Stimulated activated CD8-positive, alpha-beta memory T cell treated with anti-CD3 and anti-CD28 coated beads, Interleukin-4, amount 100 ng/mL, for 48 hours (primary cell): ENCODE measurements around the gene CPA1.
A peak's percentile ranks its signal among the peaks of the same experiment; 100 is the strongest.

ENCODE experiments used
- DNase-seq: peaks from one replicate; pipeline ENCODE4 v3.0.0-alpha.2; 2020

Gene CPA1

DNA sequence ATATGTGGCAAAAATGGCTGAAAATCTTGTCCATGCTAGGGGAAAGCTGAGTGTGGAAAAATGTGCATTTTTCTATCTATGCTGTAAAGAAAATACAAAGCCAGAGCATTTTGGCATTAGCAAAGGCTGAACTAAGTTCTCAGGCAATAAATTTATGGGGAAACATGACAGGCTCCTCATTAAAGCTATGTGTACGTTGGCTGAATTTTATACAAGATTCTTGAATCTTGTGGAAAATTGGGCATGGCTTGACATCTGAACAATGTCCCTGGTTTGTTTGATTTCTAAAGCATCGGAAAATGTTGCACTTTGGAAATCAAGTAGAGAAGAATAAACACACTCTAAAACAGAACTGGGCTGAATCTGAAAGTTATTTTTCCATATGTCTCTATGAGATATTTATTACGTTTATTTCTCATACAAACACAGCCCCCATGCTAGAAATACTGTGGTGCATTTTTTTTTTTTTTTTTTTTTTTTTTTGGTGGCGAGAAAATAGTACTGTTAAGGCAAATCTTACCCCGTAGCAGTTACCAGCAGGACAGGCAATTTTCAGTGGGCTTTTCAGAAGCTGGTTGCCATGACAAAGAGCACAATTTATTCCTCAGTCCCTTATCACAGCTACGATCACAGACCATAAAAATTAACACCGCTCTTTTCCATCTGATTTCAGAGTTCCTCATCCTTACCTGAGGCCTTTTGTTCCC lies 16.9 kb downstream of the CPA1 start:
- no peak for DNase-seq

- DNase-seq = no peak
Measured at GRCh38 chr7:130397758-130398073, 17.4 kb downstream of the CPA1 start.

DNA sequence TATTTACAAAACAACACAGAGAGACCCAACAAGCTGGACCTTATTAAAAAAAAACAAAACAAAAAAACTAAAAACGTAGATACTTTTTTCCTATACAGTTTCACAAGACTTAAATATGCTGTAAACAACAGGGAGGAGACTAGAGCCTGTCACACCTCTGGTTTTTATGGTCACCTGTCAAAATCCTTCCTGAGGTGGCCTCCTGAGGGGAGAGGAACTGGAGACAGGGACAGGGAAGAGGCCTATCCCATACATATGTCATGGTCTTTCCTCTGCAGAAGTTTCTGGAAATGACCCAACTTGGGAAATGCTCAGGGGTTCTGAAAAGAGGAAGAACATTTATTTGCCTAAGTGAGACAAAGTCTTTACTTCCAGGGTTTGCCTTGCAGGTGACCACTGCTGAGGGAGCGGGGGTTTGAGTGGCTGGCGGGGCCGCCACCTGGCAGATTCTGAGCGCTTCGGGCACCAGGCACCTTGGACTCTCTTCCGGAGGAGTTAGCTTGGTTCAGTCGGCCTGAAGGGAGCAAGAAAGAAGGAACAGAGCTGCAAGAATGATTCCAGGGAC lies 18.3 kb downstream of the CPA1 start:
- DNase-seq = no peak

GRCh38 chr7:130400120-130400572 lies 19.9 kb downstream of the CPA1 start:
- DNase-seq = no peak

- DNase-seq = no peak
Measured at GRCh38 chr7:130401101-130401500, 20.8 kb downstream of the CPA1 start.

GRCh38 chr7:130401578-130401977 lies 21.3 kb downstream of the CPA1 start:
- DNase-seq = no peak

- DNase-seq = no peak
Measured at GRCh38 chr7:130405003-130405402, 24.7 kb downstream of the CPA1 start.

DNA sequence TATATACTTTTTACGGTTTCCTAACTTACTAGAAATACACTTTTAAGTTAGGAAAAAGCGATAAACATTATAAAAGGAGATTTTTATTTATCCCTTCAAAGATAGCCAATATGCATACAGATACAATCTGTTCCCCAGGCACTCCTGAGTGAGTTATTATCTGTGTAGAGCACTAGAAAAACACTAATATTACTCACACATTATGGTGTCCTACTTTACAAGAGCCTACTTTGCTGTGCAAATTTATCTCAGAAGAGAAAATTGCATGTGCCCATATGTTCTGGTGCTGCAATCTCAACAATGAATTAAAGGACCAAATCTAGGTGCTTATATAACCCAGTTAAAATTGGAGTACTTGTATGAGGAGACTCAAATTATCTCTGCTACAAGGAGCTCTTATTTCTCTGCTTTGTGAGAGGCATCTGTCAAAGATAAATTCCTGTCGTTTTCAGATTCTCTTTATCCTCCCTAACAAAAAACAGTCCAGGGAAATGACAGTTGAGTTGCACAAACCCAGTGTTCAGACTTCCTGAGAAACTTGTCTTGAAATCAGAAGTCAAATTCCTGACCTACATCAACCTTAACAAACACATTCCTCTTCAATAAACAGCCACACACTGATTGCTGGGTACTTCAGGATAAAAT lies 28.9 kb downstream of the CPA1 start:
- no peak for DNase-seq

DNA sequence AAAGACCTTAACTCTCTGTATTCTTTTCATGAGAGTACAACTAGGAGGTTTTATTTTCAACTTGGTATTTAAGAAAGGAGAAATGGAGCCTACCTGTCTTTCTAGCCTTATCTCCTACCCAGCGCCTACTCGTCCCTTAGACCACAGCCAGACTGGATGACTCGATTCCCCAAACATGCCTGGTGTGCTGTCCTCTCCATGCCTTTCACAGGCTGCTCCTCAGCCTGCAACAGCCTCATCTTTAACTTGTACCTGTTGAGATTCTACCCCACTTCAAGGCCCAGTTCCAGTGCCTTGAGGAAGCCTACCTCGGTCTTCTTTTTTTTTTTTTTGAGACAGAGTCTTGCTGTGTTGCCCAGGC lies 29.4 kb downstream of the CPA1 start:
- no peak for DNase-seq

DNA sequence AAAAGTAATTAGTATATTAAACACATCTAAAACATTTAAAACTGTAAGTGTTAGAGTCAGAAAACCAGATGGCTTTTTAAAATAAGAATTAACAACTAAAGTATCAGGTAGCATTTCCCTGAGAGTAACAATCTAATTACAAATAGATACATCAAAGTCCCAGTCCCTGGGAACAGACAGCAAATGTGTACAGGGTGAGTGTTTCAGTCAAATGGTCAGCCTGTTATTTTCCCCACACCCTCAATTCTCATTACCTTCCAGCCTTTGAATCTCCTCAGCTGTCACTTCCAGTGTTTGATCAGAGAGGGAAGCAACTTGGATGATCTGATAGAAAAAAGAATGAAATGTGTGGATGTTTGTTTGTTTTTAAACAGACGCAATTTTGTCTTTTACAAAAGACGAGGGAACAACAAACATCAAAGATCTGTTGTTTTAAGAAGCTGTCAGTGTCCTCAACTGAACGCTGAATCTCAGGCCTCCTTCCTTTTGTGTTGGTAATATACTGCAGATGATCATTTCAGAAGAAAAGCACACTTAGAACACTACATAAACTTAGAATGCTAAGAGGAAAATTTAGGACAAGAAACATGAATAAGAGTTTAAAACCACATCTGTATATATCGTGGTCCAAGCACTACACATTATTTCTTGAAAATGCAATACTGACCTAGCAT lies 30.7 kb downstream of the CPA1 start:
- no peak for DNase-seq

- DNase-seq = no peak
Measured at GRCh38 chr7:130413201-130413600, 32.9 kb downstream of the CPA1 start.

GRCh38 chr7:130415006-130415405 lies 34.7 kb downstream of the CPA1 start:
- no peak for DNase-seq

GRCh38 chr7:130417213-130417612 lies 36.9 kb downstream of the CPA1 start:
- DNase-seq = peak; percentile 50

DNA sequence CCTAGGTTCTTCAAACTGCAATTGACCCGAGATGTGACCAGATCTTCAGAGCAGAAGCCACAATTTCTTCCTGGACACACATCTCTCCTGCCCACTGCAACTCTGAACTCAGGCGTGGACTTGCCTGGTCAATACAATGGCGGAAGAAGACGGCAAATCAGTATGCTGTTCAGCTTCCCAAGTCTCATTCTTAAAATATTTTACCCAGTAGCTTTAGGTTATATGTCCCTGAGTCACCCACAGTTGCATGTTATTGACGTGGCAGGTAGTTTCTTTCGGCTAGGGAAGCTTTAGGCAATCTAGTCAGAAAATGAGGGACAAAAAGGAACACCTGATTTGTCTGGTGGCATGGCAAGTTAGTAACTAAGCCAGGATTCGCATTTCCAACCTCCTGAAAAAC lies 38.0 kb downstream of the CPA1 start:
- DNase-seq = no peak

GRCh38 chr7:130419658-130420057 lies 39.4 kb downstream of the CPA1 start:
- no peak for DNase-seq

DNA sequence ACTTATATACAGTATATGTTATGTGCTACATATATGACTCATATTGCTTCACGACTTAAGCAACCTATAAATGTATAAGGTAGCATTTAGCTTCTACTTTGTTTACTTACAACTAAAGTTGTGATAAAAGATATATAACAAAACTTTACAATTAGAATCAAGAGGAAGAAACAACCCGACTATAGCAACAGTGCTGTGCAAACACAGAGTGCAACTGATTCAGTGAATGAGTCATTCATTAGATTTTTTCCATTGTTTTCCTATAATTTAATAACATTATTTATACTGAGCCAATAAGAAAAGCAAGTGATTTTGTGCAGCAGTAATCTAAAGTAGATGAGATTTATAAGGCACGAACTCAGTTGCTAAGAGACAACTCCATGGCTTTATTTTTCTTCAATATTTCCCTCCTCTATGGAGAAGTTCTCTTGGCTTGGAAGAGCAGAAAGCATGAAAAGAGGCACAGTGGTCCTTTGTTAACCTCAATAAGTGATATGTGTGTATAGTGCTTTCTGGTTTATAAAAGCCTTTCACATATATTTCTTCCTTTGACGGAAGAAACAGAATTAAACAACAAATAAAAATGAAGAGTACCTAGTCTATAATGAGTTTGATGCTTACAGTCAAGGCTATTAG lies 40.8 kb downstream of the CPA1 start:
- DNase-seq = no peak

- no peak for DNase-seq
Measured at GRCh38 chr7:130421684-130422083, 41.4 kb downstream of the CPA1 start.

DNA sequence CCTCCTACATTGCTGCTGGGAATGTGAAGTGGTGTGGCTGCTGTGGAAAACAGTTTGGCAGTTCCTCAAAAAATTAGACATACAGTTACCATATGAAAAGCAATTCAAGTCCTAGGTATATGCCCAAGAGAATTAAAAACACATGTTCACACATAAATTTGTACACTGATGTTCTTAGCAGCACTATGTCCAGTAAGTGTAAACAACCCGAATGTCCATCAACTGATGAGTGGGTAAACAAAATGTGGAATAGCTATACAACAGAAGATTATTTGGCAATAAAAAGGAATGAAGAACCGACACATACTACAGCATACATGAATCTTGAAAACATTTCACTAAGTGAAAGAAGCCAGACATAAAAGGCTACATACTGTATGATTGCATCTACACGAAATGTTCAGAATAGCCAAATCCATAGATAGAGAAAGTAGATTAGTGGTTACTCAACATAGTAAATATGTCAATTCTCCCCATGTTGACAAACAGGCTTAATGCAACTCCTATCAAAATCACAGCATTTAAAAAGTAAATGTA lies 43.3 kb downstream of the CPA1 start:
- no peak for DNase-seq

GRCh38 chr7:130425796-130426195 lies 45.5 kb downstream of the CPA1 start:
- no peak for DNase-seq

- no peak for DNase-seq
Measured at GRCh38 chr7:130426564-130426963, 46.3 kb downstream of the CPA1 start.

DNA sequence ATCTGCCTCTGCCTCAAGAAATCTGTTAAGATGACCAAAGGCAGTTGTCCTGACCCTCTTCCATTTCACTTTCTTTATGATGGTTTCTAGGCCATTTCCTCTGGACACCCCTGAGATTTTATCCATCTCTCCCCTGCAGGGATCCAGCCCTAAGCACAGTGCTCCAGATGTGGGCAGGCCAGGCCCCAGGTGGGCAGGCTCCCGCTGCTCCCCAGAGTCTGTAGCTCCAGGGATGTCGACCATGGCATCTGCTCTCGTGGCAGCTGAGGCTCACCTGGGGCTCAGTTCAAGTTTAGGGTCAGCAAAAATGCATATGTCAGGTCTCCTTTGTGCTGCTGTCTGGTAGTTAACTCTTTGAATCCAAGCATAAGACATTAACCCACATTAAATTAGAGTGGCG lies 48.7 kb downstream of the CPA1 start:
- no peak for DNase-seq

DNA sequence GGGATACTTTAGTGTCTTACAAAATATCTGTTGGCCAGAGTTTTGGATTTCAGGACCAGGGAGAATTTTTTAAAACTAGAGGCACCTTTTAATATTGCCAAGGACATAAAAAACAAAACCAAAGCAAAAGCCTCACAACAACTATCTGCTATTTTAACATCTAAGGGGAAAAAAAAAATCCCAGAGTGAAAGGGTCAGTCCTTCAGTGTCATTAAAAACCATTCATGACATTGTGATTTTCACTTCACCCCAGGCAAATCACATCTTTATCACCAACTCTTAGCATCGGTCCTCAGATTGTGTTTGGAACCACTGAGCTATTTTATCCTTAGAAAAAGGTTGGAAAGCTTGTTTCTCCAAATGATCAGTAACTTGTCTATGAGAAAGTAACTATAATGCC lies 49.8 kb downstream of the CPA1 start:
- DNase-seq = no peak
